A549 (cell line): ENCODE measurements around the gene ETV7. TPM values are rescaled to one million over a fixed set of nuclear protein-coding genes. Genes with fewer than 3 reads are reported as not detected.

Experiments
- ATAC-seq, 2 experiments: fragments of 200-7000 bp in 1 of 2; fragments of >200 bp in 1 of 2; cut with Nextera tagmentation in 1 of 2; cut with Tn5 transposase in 1 of 2; 3 replicates each; pipeline versions ENCODE4 v1.8.0 to v1.9.1; 2018 to 2020; ENCODE audit warnings: mild to moderate bottlenecking in 1 of 2, moderate library complexity in 1 of 2
- CTCF ChIA-PET: fragments of 300-600 bp; sonication (Branson Sonifier 250); formaldehyde crosslinking; extraction: SDS; loops from one replicate; lab custom pipeline; 2021; ENCODE audit warnings: antibody characterized with exemption, inconsistent platforms; lab: Yijun Ruan, JAX
- POLR2A ChIA-PET: fragments of 350-600 bp; formaldehyde crosslinking; extraction: SDS; loops from one replicate; lab custom pipeline; 2021; ENCODE audit warnings: antibody characterized with exemption, inconsistent platforms; lab: Yijun Ruan, JAX
- DNase-seq, 2 experiments: peaks; one replicate each; pipeline versions ENCODE4 v3.0.0 to v3.0.0-alpha.2; 2011 to 2016; ENCODE audit warnings: low read depth in 1 of 2, low spot score in 1 of 2
- FAIRE-seq: peaks from 2 replicates; lab custom pipeline; 2011; peaks lifted over from hg19 to GRCh38; lab: Jason Lieb, UNC
- H3K27ac ChIP-seq, 2 experiments: fragments of >200 bp; sonication (Bioruptor Twin); formaldehyde crosslinking; 3 replicates each; pipeline ENCODE4 v1.5.1; 2016 to 2017
- H3K4me1 ChIP-seq: fragments of >200 bp; sonication (Bioruptor Twin); formaldehyde crosslinking; 3 replicates; pipeline ENCODE4 v1.6.1; 2016
- H3K4me2 ChIP-seq: fragments of >200 bp; sonication (Bioruptor Twin); formaldehyde crosslinking; 3 replicates; pipeline ENCODE4 v1.6.1; 2016
- H3K4me3 ChIP-seq: fragments of >200 bp; sonication (Bioruptor Twin); formaldehyde crosslinking; 3 replicates; pipeline ENCODE4 v1.5.1; 2016
- H3K9me3 ChIP-seq: fragments of >200 bp; sonication (Bioruptor Twin); formaldehyde crosslinking; 3 replicates; pipeline ENCODE4 v1.6.1; 2016
- CEBPB ChIP-seq, 2 experiments: fragments of >200 bp in 1 of 2; sonication (Bioruptor Twin) in 1 of 2; formaldehyde crosslinking in 1 of 2; IDR thresholded peaks; 2 replicates each; pipeline ENCODE4 v1.6.1; 2012 to 2016
- CHD4 ChIP-seq: fragments of 200-600 bp; sonication (generic); IDR thresholded peaks from 2 replicates; pipeline ENCODE4 v1.6.1; 2016; ENCODE audit warnings: antibody characterized with exemption, mild to moderate bottlenecking, borderline replicate concordance
- EHF ChIP-seq: fragments of 250-450 bp; sonication (Bioruptor Pico); IDR thresholded peaks from 2 replicates; pipeline ENCODE4 v1.5.0; 2020; ENCODE audit warnings: mild to moderate bottlenecking
- EP300 ChIP-seq, 2 experiments: fragments of >200 bp; sonication (Bioruptor Twin); formaldehyde crosslinking; IDR thresholded peaks; 2 replicates in 1 of 2; 3 replicates in 1 of 2; pipeline ENCODE4 v1.6.1; 2016 to 2017
- HDAC2 ChIP-seq: fragments of 200-600 bp; sonication (generic); IDR thresholded peaks from 2 replicates; pipeline ENCODE4 v1.6.1; 2016
- KDM5A ChIP-seq: fragments of 200-600 bp; sonication (generic); IDR thresholded peaks from 2 replicates; pipeline ENCODE4 v1.6.1; 2016; ENCODE audit warnings: antibody characterized with exemption, mild to moderate bottlenecking
- MYC ChIP-seq: IDR thresholded peaks from 2 replicates; pipeline ENCODE4 v1.6.1; 2012; ENCODE audit warnings: mild to moderate bottlenecking, inconsistent platforms, low read length, improper control_type of control experiment, borderline replicate concordance
- NR3C1 ChIP-seq: fragments of >200 bp; sonication (Bioruptor Twin); formaldehyde crosslinking; IDR thresholded peaks from 3 replicates; pipeline ENCODE4 v1.6.1; 2017
- PHF8 ChIP-seq: fragments of 200-600 bp; sonication (generic); IDR thresholded peaks from 2 replicates; pipeline ENCODE4 v1.6.1; 2016; ENCODE audit warnings: low read depth, mild to moderate bottlenecking, antibody characterized with exemption, moderate library complexity, borderline replicate concordance
- RARB ChIP-seq: fragments of 250-450 bp; sonication (Bioruptor Pico); IDR thresholded peaks from 2 replicates; pipeline ENCODE4 v1.8.0; 2021; ENCODE audit warnings: mild to moderate bottlenecking, moderate library complexity
- RCOR1 ChIP-seq: fragments of 150-350 bp; IDR thresholded peaks from 2 replicates; pipeline ENCODE4 v1.6.1; 2014; ENCODE audit warnings: antibody characterized with exemption, low read length, low read depth
- RNF2 ChIP-seq: fragments of 200-600 bp; sonication (generic); IDR thresholded peaks from 2 replicates; pipeline ENCODE4 v1.6.1; 2016; ENCODE audit warnings: low read depth, mild to moderate bottlenecking, antibody characterized with exemption, moderate library complexity, borderline replicate concordance
- SMC3 ChIP-seq: fragments of >200 bp; sonication (Bioruptor Twin); formaldehyde crosslinking; IDR thresholded peaks from 3 replicates; pipeline ENCODE4 v1.6.1; 2018; ENCODE audit warnings: inconsistent platforms
- TFCP2L1 ChIP-seq: fragments of 250-450 bp; sonication (Bioruptor Pico); IDR thresholded peaks from 2 replicates; pipeline ENCODE4 v1.5.0; 2021; ENCODE audit warnings: mild to moderate bottlenecking
- WGBS: methylation state at CpG from one replicate; pipeline ENCODE4 v1.1.6; 2017; ENCODE audit errors: missing lambda C conversion rate; 5-methylcytosine and 5-hydroxymethylcytosine counted together
- polyA minus RNA-seq: library from RNA; depleted of rRNA, polyadenylated mRNA; stranded (reverse); fragments of >200 nt; gene quantifications from 2 replicates; pipeline ENCODE4 v1.2.3, GENCODE V29; 2011; rRNA and poly(A)+ RNA removed
- polyA plus RNA-seq, 4 experiments: library from polyadenylated mRNA; depleted of rRNA in 3 of 4; stranded (reverse); fragments of >200 nt; fragmentation: RNase III in 1 of 4; extraction: RNeasy Plus Mini Kit Qiagen cat#74134 plus additional on column Dnase treatment in 1 of 4; gene quantifications; 2 replicates in 3 of 4; 3 replicates in 1 of 4; pipeline ENCODE4 v1.2.3, GENCODE V29; 2011 to 2017
- TF ChIP-seq, protein P1 (sequence below): fragments of >200 bp; sonication (Bioruptor Twin); formaldehyde crosslinking; IDR thresholded peaks from 2 replicates; pipeline ENCODE4 v1.6.1; 2016
- TF ChIP-seq, protein P2 (sequence below): fragments of >200 bp; sonication (Bioruptor Twin); formaldehyde crosslinking; IDR thresholded peaks from 3 replicates; pipeline ENCODE4 v1.6.1; 2016
- TF ChIP-seq, protein P3 (sequence below): fragments of 250-450 bp; sonication (Bioruptor Pico); IDR thresholded peaks from 2 replicates; pipeline ENCODE4 v1.5.0; 2021; ENCODE audit warnings: mild to moderate bottlenecking, moderate library complexity, borderline replicate concordance
- TF ChIP-seq, protein P4 (sequence below): IDR thresholded peaks from 2 replicates; pipeline ENCODE4 v1.6.1; 2012

The ETV7 gene
- polyA plus RNA-seq (2011; rRNA removed) = 0.05 and 0.08 TPM in 2 replicates
- polyA plus RNA-seq (2012; cell fraction: cytosol; rRNA removed) = 0.04 TPM in 2 replicates
- 0.09 and 0.10 TPM in 2 replicates for polyA plus RNA-seq (2012; cell fraction: nucleus; rRNA removed)
- polyA plus RNA-seq (2017; fragmentation: RNase III; extraction: RNeasy Plus Mini Kit Qiagen cat#74134 plus additional on column Dnase treatment) = 0.07 to 0.12 TPM in 2 of 3 replicates, not detected in the other
- not detected in 2 replicates for polyA minus RNA-seq

DNA sequence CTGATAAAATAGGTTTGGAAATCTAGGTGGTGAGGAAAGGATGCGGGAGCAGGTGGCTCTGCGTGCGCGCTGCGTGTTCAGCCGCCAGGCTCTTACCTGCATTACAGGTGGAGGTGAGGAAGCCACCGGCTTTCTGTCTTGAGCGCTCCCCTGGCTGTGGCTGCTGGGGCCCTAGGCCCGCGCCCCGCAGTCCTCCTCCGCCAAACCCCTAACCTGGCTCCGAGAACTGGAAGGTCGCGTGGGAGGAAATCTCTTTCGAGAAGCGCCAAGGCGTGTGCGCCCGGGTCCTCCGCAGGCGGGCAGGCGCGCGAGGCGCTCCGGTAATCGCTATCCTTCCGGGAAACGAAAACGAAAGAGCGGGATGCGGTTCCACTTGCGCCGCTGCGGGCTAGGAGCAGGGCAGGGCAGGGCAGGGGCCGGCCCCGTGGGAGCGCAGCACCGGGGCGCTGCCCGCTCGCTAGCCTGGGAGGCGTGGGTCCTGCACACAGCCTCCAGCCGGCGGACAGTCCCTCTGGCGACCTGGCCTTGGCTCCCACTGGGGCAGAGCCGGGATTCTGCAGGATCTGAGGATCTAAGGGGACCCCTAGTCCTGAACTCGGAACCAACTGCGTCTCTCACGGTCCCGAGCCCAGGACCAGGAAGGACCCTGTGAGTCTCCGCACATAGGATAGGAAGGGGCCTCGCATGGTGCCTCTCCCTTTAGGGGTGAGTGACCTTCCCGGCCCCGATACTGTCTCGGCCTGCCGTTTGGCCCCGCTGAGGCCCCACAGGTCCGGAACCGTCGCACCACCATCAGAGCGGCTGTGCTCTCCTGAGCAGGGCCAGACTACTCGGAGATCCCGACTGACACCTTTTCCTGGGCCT, at the start of gene ETV7:
Gene ETV7, minus strand, starts transcription at position 230 of the 864 bp plus-strand sequence. Its CDS starts 128 bp downstream, at position 102.
- POLR2A ChIA-PET = no interaction called here
- H3K27ac ChIP-seq = peak within 1 kb of the TSS; percentile 49 to 72; a peak in 4 of 6 replicates
- CTCF ChIA-PET = interaction anchor here (0.8 to 2.7 kb wide), 4 partner anchors 28 to 379 kb away, joined by 3 to 7 read pairs (median 4); no protein-coding TSS in a partner anchor

DNA sequence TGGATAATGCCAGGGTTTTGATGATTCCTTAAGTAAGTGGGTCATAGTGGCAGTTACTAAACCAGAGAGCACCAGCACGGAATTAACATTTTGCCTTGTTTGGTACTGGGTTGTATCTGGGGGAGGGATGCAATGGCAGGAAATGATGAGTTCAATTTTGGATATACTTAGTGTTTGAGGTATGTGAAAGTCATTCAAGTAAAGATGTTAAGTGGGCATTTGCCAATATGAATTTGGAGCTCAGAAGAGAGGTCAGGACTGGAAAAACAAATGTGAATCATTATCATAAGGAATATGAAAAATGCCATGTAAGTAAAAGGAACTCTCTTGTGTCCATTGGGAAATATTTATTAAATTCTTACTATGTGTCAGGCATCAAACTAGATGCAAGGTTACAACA, 49.0 kb upstream of the ETV7 start:
- DNase-seq (no peak), ATAC-seq (no peak), FAIRE-seq (no peak)
- no peaks in the 10 kb centered on the region for H3K9me3 ChIP-seq
- CTCF ChIA-PET = interaction anchor here (1.1 to 2.8 kb wide), 2 partner anchors 8 to 13 kb away, joined by 3 to 9 read pairs; no protein-coding TSS in a partner anchor
- H3K4me1 ChIP-seq = peaks cover 35% of the 10 kb centered on the region
- 93% methylated on average over 1 of the region's 1 CpG for WGBS
- no peak overlapping the region for H3K27ac ChIP-seq
- POLR2A ChIA-PET = no interaction called here
- no peak overlapping the region for H3K4me2 ChIP-seq
- no peak overlapping the region for H3K4me3 ChIP-seq
- TF ChIP-seq, protein P1, sequence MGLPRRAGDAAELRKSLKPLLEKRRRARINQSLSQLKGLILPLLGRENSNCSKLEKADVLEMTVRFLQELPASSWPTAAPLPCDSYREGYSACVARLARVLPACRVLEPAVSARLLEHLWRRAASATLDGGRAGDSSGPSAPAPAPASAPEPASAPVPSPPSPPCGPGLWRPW = no peak
- TF ChIP-seq EP300 (IDR thresholded peaks at IDR 0.05) = no peak
- TF ChIP-seq NR3C1 = no peak
- no peak for TF ChIP-seq CHD4
- TF ChIP-seq, protein P2, sequence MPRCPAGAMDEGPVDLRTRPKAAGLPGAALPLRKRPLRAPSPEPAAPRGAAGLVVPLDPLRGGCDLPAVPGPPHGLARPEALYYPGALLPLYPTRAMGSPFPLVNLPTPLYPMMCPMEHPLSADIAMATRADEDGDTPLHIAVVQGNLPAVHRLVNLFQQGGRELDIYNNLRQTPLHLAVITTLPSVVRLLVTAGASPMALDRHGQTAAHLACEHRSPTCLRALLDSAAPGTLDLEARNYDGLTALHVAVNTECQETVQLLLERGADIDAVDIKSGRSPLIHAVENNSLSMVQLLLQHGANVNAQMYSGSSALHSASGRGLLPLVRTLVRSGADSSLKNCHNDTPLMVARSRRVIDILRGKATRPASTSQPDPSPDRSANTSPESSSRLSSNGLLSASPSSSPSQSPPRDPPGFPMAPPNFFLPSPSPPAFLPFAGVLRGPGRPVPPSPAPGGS = no peak
- no peak for TF ChIP-seq HDAC2
- TF ChIP-seq RARB (CRISPR knock-in tag) = no peak
- no peak for TF ChIP-seq RCOR1
- no peak for TF ChIP-seq TFCP2L1 (CRISPR knock-in tag)
- TF ChIP-seq CEBPB (IDR thresholded peaks at IDR 0.05) = no peak

More for the DNA sequence above, at the start of gene ETV7:
- Histone ChIP-seq H3K4me1 (peaks cover 16% of the 10 kb centered on the region; the same call in 2 of the 3 replicates), H3K4me2 (peak within 1 kb of the TSS; percentile 95), H3K4me3 (peak within 1 kb of the TSS; percentile 34), H3K9me3 (no peaks in the 10 kb centered on the region)
- no peak for DNase-seq
- TF ChIP-seq RARB (CRISPR knock-in tag) = no peak
- TF ChIP-seq, protein P2 = no peak
- TF ChIP-seq RNF2 = no peak
- TF ChIP-seq SMC3 = no peak
- TF ChIP-seq, protein P3, sequence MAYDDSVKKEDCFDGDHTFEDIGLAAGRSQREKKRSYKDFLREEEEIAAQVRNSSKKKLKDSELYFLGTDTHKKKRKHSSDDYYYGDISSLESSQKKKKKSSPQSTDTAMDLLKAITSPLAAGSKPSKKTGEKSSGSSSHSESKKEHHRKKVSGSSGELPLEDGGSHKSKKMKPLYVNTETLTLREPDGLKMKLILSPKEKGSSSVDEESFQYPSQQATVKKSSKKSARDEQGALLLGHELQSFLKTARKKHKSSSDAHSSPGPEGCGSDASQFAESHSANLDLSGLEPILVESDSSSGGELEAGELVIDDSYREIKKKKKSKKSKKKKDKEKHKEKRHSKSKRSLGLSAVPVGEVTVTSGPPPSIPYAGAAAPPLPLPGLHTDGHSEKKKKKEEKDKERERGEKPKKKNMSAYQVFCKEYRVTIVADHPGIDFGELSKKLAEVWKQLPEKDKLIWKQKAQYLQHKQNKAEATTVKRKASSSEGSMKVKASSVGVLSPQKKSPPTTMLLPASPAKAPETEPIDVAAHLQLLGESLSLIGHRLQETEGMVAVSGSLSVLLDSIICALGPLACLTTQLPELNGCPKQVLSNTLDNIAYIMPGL (CRISPR knock-in tag) = no peak
- no peak for TF ChIP-seq KDM5A
- TF ChIP-seq MYC = no peak
- no peak for TF ChIP-seq TFCP2L1 (CRISPR knock-in tag)
- TF ChIP-seq, protein P4, sequence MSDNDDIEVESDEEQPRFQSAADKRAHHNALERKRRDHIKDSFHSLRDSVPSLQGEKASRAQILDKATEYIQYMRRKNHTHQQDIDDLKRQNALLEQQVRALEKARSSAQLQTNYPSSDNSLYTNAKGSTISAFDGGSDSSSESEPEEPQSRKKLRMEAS = no peak
- no peak for TF ChIP-seq EP300 (IDR thresholded peaks at IDR 0.05)
- TF ChIP-seq PHF8 = no peak
- no peak for TF ChIP-seq EHF
- FAIRE-seq = no peak
- peak; percentile 46 to 56; a peak in 3 of 6 replicates for ATAC-seq
- WGBS = 62% methylated on average over 33 of the region's 65 CpGs
